CD4-positive, alpha-beta T cell treated with Interleukin-6 at 100 ng/mL for 8 hours (primary cell): ENCODE results near the gene MINDY4.
"Not testable (repeated sequence)": the region's sequence is repeated elsewhere in the genome, so short reads cannot be mapped to it uniquely, and the experiment has no call there.

Source experiments
- DNase-seq: peaks from one replicate; pipeline ENCODE4 v3.0.0-alpha.2; 2020; ENCODE audit warnings: mixed read lengths, low spot score

MINDY4 gene

GRCh38 chr7:30804078-30804661 lies 33.0 kb downstream of the MINDY4 start:
- no peak for DNase-seq

GRCh38 chr7:30805081-30805691 lies 34.0 kb downstream of the MINDY4 start:
- DNase-seq: no peak

- no peak for DNase-seq
Observed at GRCh38 chr7:30805931-30806330, 34.7 kb downstream of the MINDY4 start.

GRCh38 chr7:30807477-30807876 lies 36.3 kb downstream of the MINDY4 start:
- not testable (repeated sequence) for DNase-seq

- DNase-seq: not testable (repeated sequence)
Observed at GRCh38 chr7:30807941-30808340, 36.7 kb downstream of the MINDY4 start.

- DNase-seq: no peak
Observed at GRCh38 chr7:30810986-30811385, 39.8 kb downstream of the MINDY4 start.

GRCh38 chr7:30812676-30813075 lies 41.5 kb downstream of the MINDY4 start:
- no peak for DNase-seq

- no peak for DNase-seq
Observed at GRCh38 chr7:30813466-30813865, 42.2 kb downstream of the MINDY4 start.

GRCh38 chr7:30814700-30815387 lies 43.6 kb downstream of the MINDY4 start:
- DNase-seq: no peak

- no peak for DNase-seq
Observed at GRCh38 chr7:30815388-30815854, 44.2 kb downstream of the MINDY4 start.

GRCh38 chr7:30815951-30816644 lies 44.9 kb downstream of the MINDY4 start:
- no peak for DNase-seq

GRCh38 chr7:30816645-30817370 lies 45.6 kb downstream of the MINDY4 start:
- DNase-seq: no peak

- no peak for DNase-seq
Observed at GRCh38 chr7:30817371-30817767, 46.2 kb downstream of the MINDY4 start.

GRCh38 chr7:30824821-30825720 lies 53.9 kb downstream of the MINDY4 start:
- no peak for DNase-seq

GRCh38 chr7:30826181-30826580 lies 55.0 kb downstream of the MINDY4 start:
- no peak for DNase-seq

GRCh38 chr7:30828591-30828990 lies 57.4 kb downstream of the MINDY4 start:
- no peak for DNase-seq

- no peak for DNase-seq
Observed at GRCh38 chr7:30829471-30829870, 58.3 kb downstream of the MINDY4 start.

- DNase-seq: no peak
Observed at GRCh38 chr7:30831227-30831626, 60.0 kb downstream of the MINDY4 start.

- DNase-seq: no peak
Observed at GRCh38 chr7:30831936-30832335, 60.7 kb downstream of the MINDY4 start.

GRCh38 chr7:30834017-30834674 lies 62.9 kb downstream of the MINDY4 start:
- DNase-seq: not testable (repeated sequence)
